ENCODE measurements around the gene HECW1. TPM values are rescaled to one million over a fixed set of nuclear protein-coding genes. Genes with fewer than 3 reads are reported as not detected.
A peak's percentile ranks its signal among the peaks of the same experiment; 100 is the strongest.
"Not testable (repeated sequence)": the region's sequence is repeated elsewhere in the genome, so short reads cannot be mapped to it uniquely, and the experiment has no call there.

Gene HECW1
- total RNA-seq, 1 experiment from 2014 or later: 18.3 TPM

- DNase-seq (ENCODE audit: low read depth): no peak
These were observed 424.3 kb downstream of the HECW1 start for GRCh38 chr7:43536773-43537172.

- DNase-seq (ENCODE audit: low read depth): peak; percentile 44
These were observed 425.4 kb downstream of the HECW1 start for GRCh38 chr7:43537765-43538403.

- DNase-seq (ENCODE audit: low read depth): no peak
These were observed 425.9 kb downstream of the HECW1 start for GRCh38 chr7:43538404-43538771.

DNA sequence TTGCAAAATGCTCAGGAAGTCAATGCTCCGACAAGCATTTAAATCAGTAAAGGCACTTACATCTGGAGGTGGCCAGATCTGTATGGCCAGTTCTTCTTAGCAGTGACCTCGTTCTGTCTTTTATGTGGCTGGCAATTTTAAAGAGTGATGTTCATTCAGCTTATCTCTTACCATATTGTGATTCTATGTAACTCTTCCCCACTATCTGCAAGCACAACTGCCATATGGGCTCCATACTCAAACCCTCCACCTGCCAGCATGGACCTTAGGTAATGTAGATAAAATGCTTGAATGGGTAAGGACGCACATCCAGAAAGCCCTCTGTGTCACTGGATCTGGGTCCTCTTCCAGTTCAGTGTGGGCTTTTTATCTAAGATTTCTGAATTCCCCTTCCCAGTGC is 428.0 kb downstream of the HECW1 start:
- no peak for DNase-seq (ENCODE audit: low read depth)

GRCh38 chr7:43542716-43543115 is 430.3 kb downstream of the HECW1 start:
- no peak for DNase-seq (ENCODE audit: low read depth)

DNA sequence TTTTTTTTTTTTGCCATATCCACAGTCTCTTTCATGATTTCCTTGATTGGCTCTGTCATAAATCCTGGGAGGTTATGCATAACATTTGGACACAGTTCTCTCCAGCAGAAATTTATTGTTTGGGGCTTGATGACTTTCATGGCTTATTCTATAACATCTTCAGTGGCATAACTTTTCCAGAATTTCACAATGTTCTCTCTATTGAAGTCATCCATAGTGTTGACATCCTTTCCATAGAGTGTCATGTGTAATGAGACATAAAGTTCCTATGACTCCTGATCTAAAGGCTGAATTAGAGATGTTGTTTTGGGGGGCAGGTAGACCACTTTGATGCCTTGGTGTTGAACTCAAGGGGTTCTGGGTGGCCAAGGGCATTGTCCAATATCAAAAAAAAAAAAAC is 433.8 kb downstream of the HECW1 start:
- no peak for DNase-seq (ENCODE audit: low read depth)

DNA sequence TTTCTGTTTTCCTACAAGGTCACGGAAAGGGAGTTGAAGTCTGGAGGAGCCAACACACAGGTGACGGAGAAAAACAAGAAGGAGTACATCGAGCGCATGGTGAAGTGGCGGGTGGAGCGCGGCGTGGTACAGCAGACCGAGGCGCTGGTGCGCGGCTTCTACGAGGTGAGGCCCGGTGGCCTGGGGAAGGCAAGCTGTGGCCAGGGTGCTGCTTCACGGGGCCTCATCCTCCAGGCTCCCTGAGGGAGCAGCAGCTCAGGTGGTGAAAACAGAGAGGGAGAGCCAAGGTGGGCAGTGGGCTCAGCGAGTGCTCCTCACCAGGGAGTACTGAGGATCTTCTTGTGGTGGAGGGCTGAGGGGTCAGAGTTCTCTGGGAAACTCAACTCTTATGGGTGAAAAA is 438.0 kb downstream of the HECW1 start:
- DNase-seq (ENCODE audit: low read depth): no peak

GRCh38 chr7:43552122-43552521 is 439.7 kb downstream of the HECW1 start:
- DNase-seq (ENCODE audit: low read depth): no peak

DNA sequence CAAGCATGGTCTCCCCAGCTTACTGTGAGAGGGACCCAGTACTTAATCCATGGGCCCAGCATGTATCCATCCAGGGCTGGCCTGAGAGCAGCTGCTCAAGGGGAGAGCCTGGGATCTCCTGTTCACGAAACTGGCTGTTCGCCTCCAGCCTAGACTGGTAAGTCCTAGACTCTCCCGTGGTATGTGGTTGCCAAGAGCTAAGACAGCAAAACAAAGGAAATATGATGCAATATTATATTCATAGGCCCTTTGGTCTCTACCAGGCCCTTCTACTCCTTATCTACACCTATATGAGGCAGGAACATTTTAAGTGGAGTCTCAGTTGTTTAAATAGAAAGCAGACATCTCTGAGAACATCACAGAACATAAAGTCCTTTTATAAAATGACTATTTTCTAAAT is 441.6 kb downstream of the HECW1 start:
- DNase-seq (ENCODE audit: low read depth): no peak

GRCh38 chr7:43554423-43554822 is 442.0 kb downstream of the HECW1 start:
- no peak for DNase-seq (ENCODE audit: low read depth)

DNA sequence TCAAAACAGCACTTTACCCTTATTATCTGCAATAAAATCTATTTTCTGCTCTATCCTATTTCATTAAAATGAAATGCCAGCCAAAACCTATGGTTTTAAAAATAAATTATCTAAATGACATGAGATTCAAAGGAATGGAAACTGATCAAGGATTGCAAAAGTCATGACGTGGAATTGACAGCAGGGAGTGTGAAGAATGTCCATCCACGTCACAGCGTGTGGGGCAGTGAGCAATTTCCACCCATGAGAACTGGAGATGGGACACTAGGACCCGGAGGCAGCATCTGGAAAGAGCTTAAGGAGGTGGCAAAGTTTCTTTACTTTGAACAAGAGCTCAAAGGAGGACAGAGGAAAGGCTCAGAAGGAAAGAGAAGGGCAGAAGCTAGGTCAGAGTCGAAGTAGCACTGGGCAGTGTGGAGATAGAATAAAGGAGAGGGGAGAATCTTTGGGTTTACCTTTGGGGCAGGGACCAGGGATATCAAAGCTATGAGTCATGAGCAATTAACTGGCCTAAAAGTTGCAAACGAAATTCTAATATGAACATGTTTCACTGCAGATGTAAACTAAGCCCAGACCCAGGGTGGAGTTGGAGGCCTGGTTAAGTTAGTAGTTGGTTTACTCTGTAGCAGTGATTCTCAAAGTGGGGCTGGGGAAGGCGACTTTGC is 445.5 kb downstream of the HECW1 start:
- DNase-seq (ENCODE audit: low read depth): peak; percentile 47

GRCh38 chr7:43559171-43559945 is 446.9 kb downstream of the HECW1 start:
- peak; percentile 52 for DNase-seq (ENCODE audit: low read depth)

- no peak for DNase-seq (ENCODE audit: low read depth)
These were observed 447.5 kb downstream of the HECW1 start for GRCh38 chr7:43559946-43560335.

GRCh38 chr7:43560742-43561330 is 448.4 kb downstream of the HECW1 start:
- no peak for DNase-seq (ENCODE audit: low read depth)

- DNase-seq (ENCODE audit: low read depth): no peak
These were observed 449.9 kb downstream of the HECW1 start for GRCh38 chr7:43562383-43562782.

- peak; percentile 54 for DNase-seq (ENCODE audit: low read depth)
These were observed 453.3 kb downstream of the HECW1 start for GRCh38 chr7:43565786-43566185.

- DNase-seq (ENCODE audit: low read depth): peak; percentile 98
These were observed 456.1 kb downstream of the HECW1 start for GRCh38 chr7:43568529-43568928.

GRCh38 chr7:43569424-43569823 is 457.0 kb downstream of the HECW1 start:
- peak; percentile 95 for DNase-seq (ENCODE audit: low read depth)

DNA sequence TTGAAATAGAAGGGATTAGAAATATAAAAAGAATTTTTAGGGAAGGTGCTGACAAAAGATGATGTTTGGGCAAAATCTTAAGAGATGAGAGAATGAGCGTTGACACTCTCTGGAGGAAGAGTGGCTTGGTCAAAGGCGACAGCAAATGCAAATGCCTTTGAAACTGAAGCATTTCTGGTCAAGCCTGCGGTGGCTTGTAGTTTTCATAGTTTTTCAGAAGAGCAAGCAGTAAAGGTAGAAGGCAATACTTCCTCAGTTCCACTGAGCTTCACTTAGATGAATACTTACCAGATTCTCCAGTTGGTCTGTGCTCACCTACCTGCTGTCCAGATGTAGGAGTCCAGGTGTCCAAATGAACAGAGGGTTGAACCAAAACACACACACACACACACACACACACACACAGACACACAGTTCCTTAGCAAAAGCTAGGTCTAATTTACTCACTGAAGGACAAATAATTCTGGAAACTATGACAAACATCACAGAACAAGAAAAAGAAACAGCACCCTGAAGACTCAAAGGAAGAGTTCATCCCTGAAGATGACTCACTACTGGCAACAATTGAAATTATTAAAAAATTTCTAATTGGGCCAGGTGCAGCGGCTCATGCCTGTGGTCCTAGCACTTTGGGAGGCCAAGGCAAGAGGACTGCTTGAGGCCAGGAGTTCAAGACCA is 458.4 kb downstream of the HECW1 start:
- peak; percentile 45 for DNase-seq (ENCODE audit: low read depth)

DNA sequence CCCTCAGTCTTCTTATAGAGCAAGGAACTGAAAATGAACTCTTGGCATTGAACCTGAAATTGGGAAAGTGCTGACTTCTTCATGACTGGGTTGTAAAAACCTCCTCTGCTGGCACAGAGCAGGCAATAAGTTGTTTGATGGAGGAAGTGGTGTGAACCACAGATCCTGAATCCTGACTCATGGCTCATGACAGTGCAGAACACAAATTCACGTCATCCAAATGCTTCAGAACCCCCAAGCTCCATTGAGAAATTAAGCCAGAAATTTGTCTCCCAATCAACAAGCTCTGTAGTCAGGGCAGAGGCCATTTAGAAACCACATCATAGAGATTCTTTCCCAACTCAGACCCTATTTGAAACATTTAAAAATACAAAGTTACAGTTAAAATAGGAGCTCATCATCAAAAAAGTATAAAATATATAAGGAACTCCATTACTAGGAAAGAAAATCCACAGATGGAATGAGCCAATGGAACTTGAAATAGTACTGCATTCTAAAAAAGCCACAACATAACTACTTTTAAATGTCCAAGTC is 460.1 kb downstream of the HECW1 start:
- DNase-seq (ENCODE audit: low read depth): peak; percentile 100

GRCh38 chr7:43573832-43574231 is 461.4 kb downstream of the HECW1 start:
- not testable (repeated sequence) for DNase-seq (ENCODE audit: low read depth)

- DNase-seq (ENCODE audit: low read depth): no peak
These were observed 463.1 kb downstream of the HECW1 start for GRCh38 chr7:43575506-43575905.
